IMR-90 (cell line): ENCODE measurements around the gene SMAD7. TPM values are rescaled to one million over a fixed set of nuclear protein-coding genes. Genes with fewer than 3 reads are reported as not detected.

Experiments used
- ELK1 ChIP-seq: fragments of 150-350 bp; IDR thresholded peaks from 2 replicates; pipeline ENCODE4 v1.6.1; 2016; ENCODE audit warnings: low read depth, mild to moderate bottlenecking, low read length, moderate library complexity, borderline replicate concordance
- polyA plus RNA-seq, 3 experiments: library from polyadenylated mRNA; depleted of rRNA; stranded (reverse); fragments of >200 nt; gene quantifications; 2 replicates each; pipeline ENCODE4 v1.2.3, GENCODE V29; 2012; ENCODE audit warnings: low replicate concordance in 1 of 3
- total RNA-seq: library from RNA; depleted of rRNA; stranded (reverse); fragments of >200 nt; gene quantifications from 2 replicates; pipeline ENCODE4 v1.2.3, GENCODE V29; 2012

Gene SMAD7
- total and polyA plus RNA-seq, 2 of the 4 experiments (the other 2 are of a cell fraction), result 15.8 to 17.6 TPM

GRCh38 chr18:48949606-48950535 is 894 bp downstream of the SMAD7 start (continued):
- TF ChIP-seq ELK1, result no peak
